HK-2 (cell line): ENCODE data around the gene UPK1B.
A peak's percentile ranks its signal among the peaks of the same experiment; 100 is the strongest.

Experiments
- DNase-seq: peaks from one replicate; pipeline ENCODE4 v3.0.0-alpha.2; 2018; ENCODE audit not compliant: unreplicated experiment

UPK1B gene

GRCh38 chr3:119176778-119177177 lies 3.4 kb downstream of the UPK1B start:
- DNase-seq: no peak

GRCh38 chr3:119177321-119177720 lies 3.9 kb downstream of the UPK1B start:
- DNase-seq: no peak

GRCh38 chr3:119181765-119182164 lies 8.4 kb downstream of the UPK1B start:
- peak; percentile 22 for DNase-seq

GRCh38 chr3:119184111-119184510 lies 10.7 kb downstream of the UPK1B start:
- no peak for DNase-seq

- no peak for DNase-seq
Measured at GRCh38 chr3:119184796-119185570, 11.6 kb downstream of the UPK1B start.

GRCh38 chr3:119187266-119187665 lies 13.9 kb downstream of the UPK1B start:
- DNase-seq: no peak

- DNase-seq: no peak
Measured at GRCh38 chr3:119191800-119192199, 18.4 kb downstream of the UPK1B start.

GRCh38 chr3:119194237-119195150 lies 21.1 kb downstream of the UPK1B start:
- DNase-seq: no peak

- no peak for DNase-seq
Measured at GRCh38 chr3:119195151-119195476, 21.7 kb downstream of the UPK1B start.

- DNase-seq: no peak
Measured at GRCh38 chr3:119195911-119196310, 22.5 kb downstream of the UPK1B start.

GRCh38 chr3:119205209-119205608 lies 31.8 kb downstream of the UPK1B start:
- DNase-seq: no peak

GRCh38 chr3:119205685-119206084 lies 32.3 kb downstream of the UPK1B start:
- DNase-seq: no peak

GRCh38 chr3:119206611-119207511 lies 33.5 kb downstream of the UPK1B start:
- no peak for DNase-seq

GRCh38 chr3:119207512-119207875 lies 34.1 kb downstream of the UPK1B start:
- DNase-seq: no peak

GRCh38 chr3:119211193-119211592 lies 37.8 kb downstream of the UPK1B start:
- DNase-seq: no peak

- no peak for DNase-seq
Measured at GRCh38 chr3:119211803-119212202, 38.4 kb downstream of the UPK1B start.

GRCh38 chr3:119219069-119219468 lies 45.7 kb downstream of the UPK1B start:
- DNase-seq: no peak

- DNase-seq: no peak
Measured at GRCh38 chr3:119220198-119220597, 46.8 kb downstream of the UPK1B start.

- DNase-seq: no peak
Measured at GRCh38 chr3:119220970-119221667, 47.7 kb downstream of the UPK1B start.

- no peak for DNase-seq
Measured at GRCh38 chr3:119221779-119222320, 48.5 kb downstream of the UPK1B start.

GRCh38 chr3:119222391-119222790 lies 49.0 kb downstream of the UPK1B start:
- DNase-seq: no peak
